Neural crest cell (in vitro differentiated cells): ENCODE results near the gene PANX3. TPM values are rescaled to one million over a fixed set of nuclear protein-coding genes. Genes with fewer than 3 reads are reported as not detected.

Experiments used
- DNase-seq: peaks from one replicate; pipeline ENCODE4 v3.0.0; 2021; ENCODE audit warnings: low read depth, mixed read lengths, low spot score
- H3K27ac Mint-ChIP-seq: one replicate; pipeline ENCODE4 v1.8.0; 2021; ENCODE audit warnings: mild to moderate bottlenecking, mixed read lengths; ENCODE audit not compliant: unreplicated experiment
- H3K27me3 Mint-ChIP-seq: 2 replicates; pipeline ENCODE4 v1.8.0; 2021; ENCODE audit warnings: low read depth, mild to moderate bottlenecking, mixed read lengths
- H3K36me3 Mint-ChIP-seq: 2 replicates; pipeline ENCODE4 v1.8.0; 2021; ENCODE audit warnings: low read depth, mild to moderate bottlenecking, mixed read lengths
- H3K4me1 Mint-ChIP-seq: 2 replicates; pipeline ENCODE4 v1.8.0; 2021; ENCODE audit warnings: mixed read lengths
- H3K4me3 Mint-ChIP-seq: one replicate; pipeline ENCODE4 v1.8.0; 2021; ENCODE audit warnings: mild to moderate bottlenecking, mixed read lengths
- H3K9me3 Mint-ChIP-seq: 2 replicates; pipeline ENCODE4 v1.8.0; 2021; ENCODE audit warnings: mixed read lengths
- total RNA-seq: library from RNA; stranded (reverse); gene quantifications from 2 replicates; pipeline ENCODE4 v1.2.1, GENCODE V29; 2021
- TF ChIP-seq, protein P1 (sequence below): fragments of 200-600 bp; sonication (generic); conservative IDR thresholded peaks from 2 replicates; pipeline ENCODE4 v1.5.0; 2021; ENCODE audit warnings: antibody characterized with exemption, mild to moderate bottlenecking

The PANX3 gene
- total RNA-seq, 1 donor from 2014 or later = not detected

DNA sequence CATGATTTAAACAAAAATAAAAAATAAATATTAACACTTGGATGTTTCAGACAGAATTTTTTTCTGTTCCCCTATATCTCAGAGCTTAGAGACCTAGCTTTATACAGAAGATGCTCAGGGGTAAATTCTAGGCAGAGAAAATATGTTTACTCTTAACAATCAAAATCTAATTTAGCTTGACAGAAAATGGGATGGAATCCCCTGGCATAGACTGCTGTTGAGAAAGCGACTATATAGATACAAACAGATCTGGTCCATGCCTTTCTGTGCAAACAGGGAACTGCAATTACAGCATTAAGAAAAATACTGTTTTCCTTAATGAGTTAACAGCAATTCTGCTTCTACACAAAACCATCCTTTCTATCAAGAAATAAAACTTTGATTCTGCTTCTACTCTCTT, 47.8 kb downstream of the PANX3 start:
- Mint-ChIP-seq H3K27me3 (no peaks in the 10 kb centered on the region), H3K27ac (no peak overlapping the region), H3K4me3 (no peak overlapping the region), H3K4me1 (peaks cover 18% of the 10 kb centered on the region), H3K36me3 (no peaks in the 10 kb centered on the region), H3K9me3 (no peaks in the 10 kb centered on the region)
- TF ChIP-seq, protein P1, sequence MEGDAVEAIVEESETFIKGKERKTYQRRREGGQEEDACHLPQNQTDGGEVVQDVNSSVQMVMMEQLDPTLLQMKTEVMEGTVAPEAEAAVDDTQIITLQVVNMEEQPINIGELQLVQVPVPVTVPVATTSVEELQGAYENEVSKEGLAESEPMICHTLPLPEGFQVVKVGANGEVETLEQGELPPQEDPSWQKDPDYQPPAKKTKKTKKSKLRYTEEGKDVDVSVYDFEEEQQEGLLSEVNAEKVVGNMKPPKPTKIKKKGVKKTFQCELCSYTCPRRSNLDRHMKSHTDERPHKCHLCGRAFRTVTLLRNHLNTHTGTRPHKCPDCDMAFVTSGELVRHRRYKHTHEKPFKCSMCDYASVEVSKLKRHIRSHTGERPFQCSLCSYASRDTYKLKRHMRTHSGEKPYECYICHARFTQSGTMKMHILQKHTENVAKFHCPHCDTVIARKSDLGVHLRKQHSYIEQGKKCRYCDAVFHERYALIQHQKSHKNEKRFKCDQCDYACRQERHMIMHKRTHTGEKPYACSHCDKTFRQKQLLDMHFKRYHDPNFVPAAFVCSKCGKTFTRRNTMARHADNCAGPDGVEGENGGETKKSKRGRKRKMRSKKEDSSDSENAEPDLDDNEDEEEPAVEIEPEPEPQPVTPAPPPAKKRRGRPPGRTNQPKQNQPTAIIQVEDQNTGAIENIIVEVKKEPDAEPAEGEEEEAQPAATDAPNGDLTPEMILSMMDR = no peak
- DNase-seq = no peak

DNA sequence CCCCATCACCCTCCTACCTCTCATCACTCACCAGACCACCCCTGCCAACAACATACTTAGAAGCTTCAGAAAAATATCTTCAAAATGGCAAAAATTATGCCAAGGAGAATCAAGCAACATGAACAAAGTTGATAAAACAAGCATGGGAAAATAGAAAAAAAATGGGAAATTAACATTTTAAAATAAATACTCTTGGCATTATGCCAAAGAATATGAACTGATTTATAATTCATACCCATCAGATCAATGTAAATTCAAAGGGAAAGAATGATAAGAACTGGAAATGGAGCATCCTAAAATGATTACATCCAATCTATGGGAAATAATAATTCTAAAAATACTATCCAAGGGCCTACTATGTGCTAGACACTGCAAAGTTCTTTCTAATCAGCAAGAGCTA, 50.3 kb downstream of the PANX3 start:
- no peaks in the 10 kb centered on the region for H3K9me3 Mint-ChIP-seq
- H3K27ac Mint-ChIP-seq = no peak overlapping the region
- no peaks in the 10 kb centered on the region for H3K36me3 Mint-ChIP-seq
- no peaks in the 10 kb centered on the region for H3K27me3 Mint-ChIP-seq
- TF ChIP-seq, protein P1 = no peak
- H3K4me1 Mint-ChIP-seq = peaks cover 18% of the 10 kb centered on the region
- H3K4me3 Mint-ChIP-seq = no peak overlapping the region
- DNase-seq = no peak

DNA sequence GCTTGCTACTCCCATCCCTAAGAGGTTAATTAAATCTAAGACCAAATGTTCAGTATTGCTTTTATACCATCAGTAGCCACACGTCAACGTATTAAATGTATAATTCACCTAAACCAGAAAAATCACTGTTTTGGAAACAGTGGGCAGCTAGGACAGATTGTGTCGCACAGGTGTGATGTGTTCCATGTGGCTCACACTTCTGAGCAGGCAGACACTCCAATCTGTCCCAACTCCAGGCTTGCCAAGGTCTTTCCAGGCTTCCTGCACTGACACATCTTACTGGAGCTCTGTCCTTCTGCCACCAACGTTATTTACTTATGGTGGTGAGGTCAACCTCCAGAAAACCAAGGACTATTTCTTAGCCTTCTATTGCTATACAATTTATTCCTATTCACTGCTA, 50.9 kb downstream of the PANX3 start:
- Mint-ChIP-seq H3K27me3 (no peaks in the 10 kb centered on the region), H3K4me1 (peaks cover 14% of the 10 kb centered on the region), H3K9me3 (no peaks in the 10 kb centered on the region), H3K36me3 (no peaks in the 10 kb centered on the region), H3K4me3 (no peak overlapping the region), H3K27ac (no peak overlapping the region)
- no peak for DNase-seq
- TF ChIP-seq, protein P1 = no peak

DNA sequence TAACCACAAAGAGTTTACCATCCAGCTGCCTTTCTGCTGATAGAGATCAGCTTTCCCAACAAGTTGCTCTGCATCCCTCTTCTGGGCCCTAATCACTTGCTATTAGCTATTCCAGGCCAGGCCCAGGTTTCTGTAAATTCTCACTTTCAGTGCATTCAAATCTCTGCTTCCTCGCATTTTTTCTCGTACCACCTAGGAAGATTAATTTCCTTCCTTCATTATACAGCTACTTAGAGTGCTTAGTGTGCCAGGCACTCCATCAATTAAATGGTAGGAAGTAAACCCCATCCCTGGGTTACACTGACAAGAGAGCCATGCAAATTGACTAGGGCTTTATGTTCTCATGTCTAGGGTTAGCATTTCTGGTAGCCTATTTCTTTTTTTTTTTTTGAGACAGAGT, 52.6 kb downstream of the PANX3 start:
- no peak overlapping the region for H3K4me3 Mint-ChIP-seq
- H3K4me1 Mint-ChIP-seq = no peaks in the 10 kb centered on the region
- no peak for DNase-seq
- H3K27ac Mint-ChIP-seq = no peak overlapping the region
- H3K36me3 Mint-ChIP-seq = no peaks in the 10 kb centered on the region
- H3K9me3 Mint-ChIP-seq = no peaks in the 10 kb centered on the region
- H3K27me3 Mint-ChIP-seq = no peaks in the 10 kb centered on the region
- TF ChIP-seq, protein P1 = no peak

DNA sequence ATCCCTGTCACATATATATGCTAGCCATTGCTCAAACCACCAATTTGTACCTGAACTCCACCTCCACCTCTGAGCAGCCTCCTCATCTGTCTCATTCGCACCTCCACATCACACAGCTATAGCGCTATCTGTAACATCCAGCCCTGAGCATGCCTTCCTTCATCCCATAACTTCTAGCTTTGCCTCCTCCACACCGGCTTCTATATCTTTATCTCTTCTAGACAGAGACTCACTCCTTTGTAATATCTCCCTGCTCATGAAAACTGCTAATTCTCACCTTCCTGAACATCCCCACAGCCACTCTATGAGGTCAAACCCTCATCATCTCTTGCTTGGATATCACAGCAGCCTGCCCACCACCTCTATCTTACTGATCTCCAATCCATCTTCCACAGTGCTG, 56.4 kb downstream of the PANX3 start:
- no peak overlapping the region for H3K27ac Mint-ChIP-seq
- no peak for DNase-seq
- H3K4me3 Mint-ChIP-seq = no peak overlapping the region
- no peaks in the 10 kb centered on the region for H3K9me3 Mint-ChIP-seq
- H3K27me3 Mint-ChIP-seq = peaks cover 12% of the 10 kb centered on the region
- no peaks in the 10 kb centered on the region for H3K36me3 Mint-ChIP-seq
- TF ChIP-seq, protein P1 = no peak
- no peaks in the 10 kb centered on the region for H3K4me1 Mint-ChIP-seq

DNA sequence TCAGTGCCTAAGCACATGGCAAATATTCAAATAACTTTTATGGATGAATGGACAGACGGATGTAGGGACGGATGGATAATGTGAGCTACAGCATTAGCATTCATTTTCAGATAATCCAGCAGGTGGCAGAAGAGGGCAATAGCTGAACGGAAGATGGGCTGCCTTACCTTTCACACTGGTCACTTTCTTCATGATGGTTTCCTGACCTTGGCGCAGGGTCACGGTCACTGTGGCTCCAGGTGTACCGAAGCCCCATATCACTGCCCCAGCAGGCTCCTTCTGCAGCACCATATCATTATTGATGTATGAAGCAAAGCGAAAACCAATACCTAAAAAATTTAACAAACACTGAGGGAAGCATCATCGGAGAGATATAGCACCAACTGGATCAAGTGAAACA, 58.0 kb downstream of the PANX3 start:
- H3K36me3 Mint-ChIP-seq = no peaks in the 10 kb centered on the region
- TF ChIP-seq, protein P1 = peak; percentile 87
- no peak overlapping the region for H3K4me3 Mint-ChIP-seq
- peaks cover 9% of the 10 kb centered on the region for H3K4me1 Mint-ChIP-seq
- H3K27me3 Mint-ChIP-seq = peaks cover 15% of the 10 kb centered on the region
- no peak overlapping the region for H3K27ac Mint-ChIP-seq
- peak; percentile 50 for DNase-seq
- H3K9me3 Mint-ChIP-seq = no peaks in the 10 kb centered on the region
